GM18517 (cell line): ENCODE data around the gene WDR91.
"Not testable (repeated sequence)": the region's sequence is repeated elsewhere in the genome, so short reads cannot be mapped to it uniquely, and the experiment has no call there.

Source experiments
- ATAC-seq: cut with Tn5 transposase; IDR thresholded peaks from one replicate; pipeline ENCODE4 v1.9.1; 2021; ENCODE audit warnings: mild to moderate bottlenecking, moderate library complexity; ENCODE audit not compliant: unreplicated experiment

Gene WDR91

DNA sequence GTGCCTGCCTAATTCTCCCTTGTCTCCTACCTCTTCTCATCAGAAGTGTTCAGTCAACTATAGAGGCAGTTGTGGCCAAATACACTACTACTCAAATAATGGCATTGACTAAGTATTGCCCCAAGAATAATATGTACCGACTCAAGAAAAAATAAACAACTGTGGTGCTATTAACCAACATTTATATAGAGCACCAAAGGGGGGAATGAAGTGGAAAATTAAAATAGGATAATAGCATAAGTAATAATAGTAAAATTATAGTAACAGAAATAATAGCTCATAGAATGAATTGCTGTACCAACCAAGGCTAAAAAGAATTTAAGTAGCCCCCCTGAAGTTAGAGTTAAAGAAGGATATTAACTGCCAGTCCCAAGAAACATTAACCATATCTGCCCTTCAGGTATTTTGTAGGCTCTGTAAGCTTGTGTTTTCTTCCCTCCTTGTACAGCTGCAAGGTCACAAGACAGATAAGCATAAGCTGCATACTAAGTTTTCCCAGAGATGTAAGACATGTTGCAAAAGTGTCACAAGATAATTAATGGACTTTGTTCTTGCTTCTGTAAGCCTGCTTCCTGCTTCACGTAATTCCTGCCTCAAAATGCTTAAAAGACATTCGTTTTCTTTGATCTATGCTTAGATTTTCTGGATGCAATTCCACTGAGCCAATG lies 29.9 kb downstream of the WDR91 start:
- ATAC-seq, result no peak

DNA sequence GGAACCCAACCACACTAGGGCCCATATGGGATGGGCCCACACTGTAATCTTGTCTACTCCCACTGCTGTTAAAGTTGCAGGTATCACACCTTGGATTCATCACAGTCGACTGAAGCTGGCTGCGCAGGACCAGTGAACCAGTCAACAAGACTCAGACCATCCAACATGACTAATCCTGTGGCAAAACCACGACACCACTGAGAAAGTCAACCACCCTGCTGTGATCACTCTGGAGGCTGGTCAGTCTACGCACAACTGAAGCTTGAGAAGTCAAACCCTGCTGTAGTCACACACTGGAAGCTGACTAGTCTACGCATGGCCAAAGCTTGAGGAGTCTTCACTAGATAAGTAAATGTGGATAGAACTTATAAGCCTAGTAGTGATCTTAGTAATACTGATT lies 31.2 kb downstream of the WDR91 start:
- no peak for ATAC-seq

DNA sequence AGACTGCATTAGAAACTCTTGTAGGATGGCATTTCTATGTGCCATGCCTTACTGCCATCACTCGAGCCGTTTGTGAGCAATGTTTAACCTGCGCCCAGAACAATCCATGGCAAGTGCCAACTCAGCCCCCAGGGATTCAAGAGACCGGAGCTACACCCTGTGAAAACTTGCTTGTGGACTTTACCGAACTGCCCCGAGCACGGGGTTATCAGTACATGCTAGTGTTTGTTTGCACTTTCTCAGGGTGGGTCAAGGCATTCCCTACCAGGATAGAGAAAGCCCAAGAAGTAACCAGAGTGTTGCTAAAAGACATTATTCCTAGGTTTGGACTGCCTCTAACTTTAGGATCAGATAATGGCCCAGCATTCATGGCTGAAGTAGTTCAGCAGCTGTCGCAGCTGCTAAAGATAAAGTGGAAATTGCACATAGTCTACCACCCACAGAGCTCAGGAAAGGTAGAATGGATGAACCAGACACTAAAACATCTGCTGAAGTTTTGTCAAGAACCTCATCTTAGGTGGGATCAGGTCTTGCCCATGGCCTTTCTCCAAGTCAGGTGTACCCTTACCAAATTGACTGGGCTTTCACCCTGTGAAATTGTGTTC lies 31.9 kb downstream of the WDR91 start:
- ATAC-seq, result no peak

- ATAC-seq, result no peak
These were observed 33.0 kb downstream of the WDR91 start for GRCh38 chr7:135178364-135178763.

DNA sequence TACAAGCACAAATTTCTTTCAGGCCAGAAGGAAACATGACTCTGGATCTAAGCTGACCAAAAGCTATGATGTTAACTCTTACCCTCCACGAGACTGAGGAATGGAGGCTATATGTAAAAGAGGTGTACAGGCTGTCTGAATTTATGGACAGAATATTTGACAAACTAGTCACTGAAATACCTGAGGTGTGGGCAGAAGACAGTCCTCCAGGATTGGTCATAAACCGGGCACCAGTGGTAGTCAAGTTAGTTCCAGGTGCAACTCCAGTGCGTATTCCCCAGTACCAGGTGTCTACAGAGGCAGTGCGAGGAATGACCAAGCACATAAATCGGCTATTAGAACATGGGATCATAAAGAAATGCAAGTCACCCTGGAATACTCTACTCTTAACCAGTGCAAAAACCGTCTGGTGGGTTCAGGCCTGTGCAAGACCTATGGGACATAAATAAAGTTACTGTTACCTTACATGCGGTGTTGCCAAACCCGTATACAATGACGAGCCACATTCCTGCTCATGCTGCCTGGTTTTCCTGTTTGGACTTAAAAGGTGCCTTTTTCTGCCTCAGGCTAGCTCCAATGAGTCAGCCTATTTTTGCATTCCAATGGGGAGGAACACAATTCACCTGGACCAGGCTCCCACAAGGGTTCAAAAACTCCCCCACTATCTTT lies 34.2 kb downstream of the WDR91 start:
- ATAC-seq, result no peak

DNA sequence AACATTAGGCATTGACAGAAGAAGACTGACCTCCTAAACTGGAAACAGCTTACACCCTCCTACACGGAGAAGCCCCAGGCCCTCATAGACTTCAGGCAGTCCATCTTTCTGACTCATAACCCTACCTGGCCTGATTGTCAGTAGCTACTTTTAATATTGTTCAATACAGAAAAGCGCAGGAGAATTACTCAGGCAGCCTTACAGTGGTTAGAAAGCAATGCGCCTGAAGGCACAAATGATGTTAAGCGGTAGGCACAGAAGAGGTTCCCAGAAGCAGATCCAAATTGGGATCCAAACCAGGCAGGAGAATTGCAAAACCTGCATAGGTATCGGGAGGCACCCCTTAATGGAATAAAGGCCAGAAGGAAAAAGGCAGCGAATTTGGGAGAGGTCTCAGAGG lies 35.4 kb downstream of the WDR91 start:
- no peak for ATAC-seq

GRCh38 chr7:135174941-135175340 lies 36.4 kb downstream of the WDR91 start:
- ATAC-seq, result no peak

DNA sequence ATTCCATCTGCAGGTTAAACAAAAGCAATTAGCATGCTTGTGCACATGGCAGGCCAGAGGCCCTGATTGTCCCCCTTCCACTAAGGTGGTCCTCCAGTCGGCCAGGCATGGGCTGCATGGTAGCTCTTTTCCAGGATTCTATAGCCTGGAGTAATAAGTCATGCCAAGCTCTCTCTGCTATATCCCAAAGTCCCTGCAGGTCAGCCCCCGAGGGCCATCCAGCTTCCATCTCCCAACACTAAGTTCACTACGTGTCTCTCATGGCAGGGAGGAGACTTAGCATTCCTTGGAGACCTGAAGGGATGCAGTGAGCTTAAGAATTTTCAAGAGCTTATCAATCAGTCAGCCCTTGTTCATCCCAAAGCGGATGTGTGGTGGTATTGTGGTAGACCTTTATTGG lies 37.4 kb downstream of the WDR91 start:
- not testable (repeated sequence) for ATAC-seq

GRCh38 chr7:135171581-135172291 lies 39.6 kb downstream of the WDR91 start:
- not testable (repeated sequence) for ATAC-seq

DNA sequence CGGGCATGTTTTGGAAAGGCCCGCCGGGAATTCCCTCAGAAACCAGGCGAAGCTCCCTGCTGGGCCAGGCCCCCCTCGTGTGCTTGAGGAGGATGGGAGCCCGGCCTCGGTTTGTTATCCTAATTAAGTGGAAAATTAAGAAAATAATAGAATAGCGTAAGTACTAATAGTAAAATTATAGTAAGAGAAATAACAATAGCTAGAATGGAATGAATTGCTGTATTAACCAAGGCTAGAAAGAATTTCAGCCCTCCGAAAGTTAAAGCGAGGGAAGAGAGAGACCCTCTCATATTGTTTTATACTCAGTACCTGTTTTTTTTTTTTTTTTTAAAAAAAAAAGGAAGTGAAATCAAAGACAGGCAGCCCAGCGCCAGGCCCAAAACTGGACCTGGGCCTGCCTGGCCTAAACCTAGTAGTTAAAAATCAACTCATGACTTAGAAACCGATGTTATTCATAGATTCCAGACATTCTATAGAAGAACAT lies 40.3 kb downstream of the WDR91 start:
- peak; percentile 39 for ATAC-seq

DNA sequence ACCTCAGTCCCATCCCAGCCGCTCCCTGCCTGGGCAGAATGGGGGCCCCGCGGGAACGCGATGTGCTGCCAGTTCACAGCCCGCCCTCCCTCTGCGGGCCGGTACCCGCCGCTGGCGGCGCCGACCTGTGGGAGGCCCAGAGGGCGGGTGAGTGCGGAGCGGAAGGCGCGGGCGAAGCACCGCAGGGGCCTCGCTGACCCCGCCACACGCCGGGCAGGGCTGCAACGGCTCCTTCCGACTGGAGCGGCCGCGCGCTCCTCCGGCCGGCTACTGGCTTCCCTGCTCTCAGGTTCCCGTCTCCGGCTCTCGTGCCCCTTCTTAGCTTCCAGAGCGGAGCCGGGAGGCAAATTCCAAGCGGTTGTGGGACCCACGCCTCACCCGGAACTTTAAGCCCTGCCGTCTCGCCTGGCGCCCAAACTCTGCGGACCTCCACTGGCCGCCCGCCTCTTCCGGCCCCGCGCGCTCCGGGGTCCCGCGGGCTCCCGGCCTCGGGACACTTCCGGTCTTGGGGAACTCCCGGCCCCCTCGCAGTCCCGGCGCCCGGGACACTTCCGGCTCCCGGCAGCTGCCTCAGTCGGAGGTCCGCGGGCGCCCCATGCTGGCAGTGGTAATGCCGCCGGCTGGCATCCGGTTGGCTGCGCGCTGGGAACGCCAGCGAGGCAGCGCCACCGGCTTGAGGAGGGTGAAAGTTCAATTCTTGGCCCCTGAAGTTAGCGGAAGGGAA lies 40.9 kb downstream of the WDR91 start, which contains the start of gene CYREN:
CYREN (minus strand) TSS at position 434 of the 724 bp plus-strand sequence. CDS start 1,785 bp downstream, outside the sequence.
- ATAC-seq, result peak; percentile 55

- peak; percentile 7 for ATAC-seq
These were observed 41.4 kb downstream of the WDR91 start for GRCh38 chr7:135169964-135170273.

DNA sequence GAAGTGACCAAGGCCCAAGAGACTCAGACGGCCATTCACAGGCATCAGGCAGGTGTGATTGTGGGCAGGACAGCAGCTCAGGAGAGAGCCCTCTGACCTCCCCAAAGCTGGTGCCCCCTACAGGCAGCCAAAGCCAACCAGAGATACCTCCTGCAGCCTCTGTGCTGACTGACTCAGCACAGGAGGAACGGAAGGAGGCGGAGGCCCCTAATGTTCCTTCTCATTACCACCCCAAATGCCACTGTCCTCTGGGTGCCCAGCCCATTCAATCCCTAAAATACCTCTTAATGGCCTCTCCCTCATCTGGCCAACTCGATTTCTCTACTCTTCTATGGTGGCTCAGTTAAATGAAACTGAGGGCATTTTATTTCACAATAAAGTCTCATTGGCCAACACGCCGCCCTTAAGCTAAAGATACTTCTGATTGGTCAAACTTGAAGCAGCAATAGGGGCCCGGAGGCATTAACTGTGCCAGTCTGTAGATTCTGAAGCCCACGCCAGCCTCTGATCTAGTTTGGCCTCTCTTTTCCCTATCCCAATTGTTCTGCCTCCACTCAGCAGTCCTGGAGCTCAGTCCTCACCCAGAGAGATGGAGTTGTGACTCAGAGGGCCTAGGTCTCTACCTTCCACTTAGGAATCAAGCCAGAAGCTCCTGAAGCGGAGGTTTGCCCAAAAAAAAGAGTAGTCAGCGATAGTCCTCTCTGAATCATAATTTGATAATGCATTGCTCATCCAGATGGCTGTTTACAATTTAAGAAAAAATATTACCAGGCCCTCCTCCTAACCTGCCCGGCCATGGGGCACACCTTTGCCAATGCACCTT lies 42.0 kb downstream of the WDR91 start:
- peak; percentile 52 for ATAC-seq

GRCh38 chr7:135168489-135169140 lies 42.7 kb downstream of the WDR91 start:
- no peak for ATAC-seq

DNA sequence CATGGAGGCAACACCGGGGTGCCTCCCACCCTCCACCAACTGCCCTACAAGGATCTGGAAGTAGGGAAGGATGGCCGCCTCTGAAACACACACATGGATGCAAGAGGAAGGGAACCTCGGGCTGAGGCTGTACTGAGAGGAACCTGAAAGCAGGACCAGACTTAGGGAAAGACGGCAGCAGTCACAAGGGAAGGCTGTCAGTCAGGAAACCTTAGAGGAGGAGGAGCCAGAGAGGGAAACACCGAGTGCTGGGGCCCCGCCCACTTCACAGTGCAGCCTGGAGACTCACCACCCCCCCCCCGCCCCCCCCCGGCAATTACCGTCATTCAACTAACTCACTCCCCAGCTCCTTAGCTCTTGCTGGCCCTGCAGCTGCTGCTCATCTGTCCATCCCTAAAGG lies 43.3 kb downstream of the WDR91 start:
- no peak for ATAC-seq

DNA sequence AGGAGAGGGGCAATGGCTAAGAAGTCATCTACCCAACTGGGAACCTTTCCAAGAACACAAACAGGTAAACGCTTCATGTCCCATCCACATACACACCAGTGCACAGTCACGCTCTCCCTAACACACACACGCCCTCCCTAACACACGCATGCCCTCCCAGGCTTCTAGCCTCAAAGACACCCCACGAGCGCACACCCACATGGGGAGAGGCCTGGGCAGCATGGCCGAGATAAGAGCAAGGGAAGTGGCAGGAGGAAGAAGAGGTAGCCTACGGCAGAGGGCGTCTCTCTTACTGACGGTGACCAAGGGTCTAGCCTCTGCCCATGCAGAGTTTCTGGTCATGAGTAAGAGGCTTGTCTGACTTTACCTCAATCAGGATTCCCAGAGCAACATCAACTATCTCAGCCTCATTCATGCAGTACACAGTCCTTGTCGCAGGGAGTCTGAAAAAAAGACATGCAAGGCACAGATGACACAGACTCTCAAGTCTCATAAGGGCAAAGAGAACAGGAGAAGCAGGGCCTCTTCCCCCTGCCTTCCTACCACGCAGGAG lies 43.9 kb downstream of the WDR91 start:
- no peak for ATAC-seq

- ATAC-seq, result no peak
These were observed 44.9 kb downstream of the WDR91 start for GRCh38 chr7:135166338-135166990.

DNA sequence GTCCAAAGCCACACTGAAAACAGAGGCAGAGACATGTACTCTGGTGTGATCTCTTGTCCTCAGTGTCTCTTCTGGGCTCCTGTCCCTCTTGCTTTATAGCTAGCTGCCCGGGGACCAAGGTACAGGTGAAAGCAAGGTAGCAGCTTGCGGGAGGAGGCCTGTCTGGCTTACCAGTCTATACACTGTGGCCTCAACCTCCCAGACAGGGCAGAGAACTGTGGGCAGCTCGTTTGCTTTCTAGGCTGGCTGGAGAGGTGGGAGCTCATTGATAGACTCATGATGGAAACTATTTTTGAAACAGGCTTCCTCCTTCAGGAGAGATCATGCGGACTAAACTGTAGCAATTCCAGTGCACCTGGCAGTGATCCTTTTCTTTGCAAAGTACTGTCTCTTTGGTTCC lies 45.5 kb downstream of the WDR91 start:
- no peak for ATAC-seq
